ENCODE measurements around the gene DDX47.
"Not testable (repeated sequence)": the region's sequence is repeated elsewhere in the genome, so short reads cannot be mapped to it uniquely, and the experiment has no call there.

DNA sequence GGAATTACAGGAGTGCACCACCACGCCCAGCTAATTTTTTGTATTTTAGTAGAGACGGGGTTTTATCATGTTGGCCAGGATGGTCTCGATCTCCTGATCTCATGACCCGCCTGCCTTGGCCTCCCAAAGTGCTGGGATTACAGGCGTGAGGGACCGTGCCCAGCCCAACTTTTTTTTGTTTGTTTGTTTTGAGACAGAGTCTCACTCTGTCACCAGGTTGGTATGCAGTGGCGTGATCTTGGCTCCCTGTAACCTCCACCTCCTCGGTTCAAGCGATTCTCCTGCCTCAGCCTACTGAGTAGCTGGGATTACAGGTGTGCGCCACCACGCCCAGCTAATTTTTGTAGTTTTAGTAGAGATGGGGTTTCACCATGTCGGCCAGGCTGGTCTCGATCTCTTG lies 28.3 kb downstream of the DDX47 start:
- TF ChIP-seq, protein P1, sequence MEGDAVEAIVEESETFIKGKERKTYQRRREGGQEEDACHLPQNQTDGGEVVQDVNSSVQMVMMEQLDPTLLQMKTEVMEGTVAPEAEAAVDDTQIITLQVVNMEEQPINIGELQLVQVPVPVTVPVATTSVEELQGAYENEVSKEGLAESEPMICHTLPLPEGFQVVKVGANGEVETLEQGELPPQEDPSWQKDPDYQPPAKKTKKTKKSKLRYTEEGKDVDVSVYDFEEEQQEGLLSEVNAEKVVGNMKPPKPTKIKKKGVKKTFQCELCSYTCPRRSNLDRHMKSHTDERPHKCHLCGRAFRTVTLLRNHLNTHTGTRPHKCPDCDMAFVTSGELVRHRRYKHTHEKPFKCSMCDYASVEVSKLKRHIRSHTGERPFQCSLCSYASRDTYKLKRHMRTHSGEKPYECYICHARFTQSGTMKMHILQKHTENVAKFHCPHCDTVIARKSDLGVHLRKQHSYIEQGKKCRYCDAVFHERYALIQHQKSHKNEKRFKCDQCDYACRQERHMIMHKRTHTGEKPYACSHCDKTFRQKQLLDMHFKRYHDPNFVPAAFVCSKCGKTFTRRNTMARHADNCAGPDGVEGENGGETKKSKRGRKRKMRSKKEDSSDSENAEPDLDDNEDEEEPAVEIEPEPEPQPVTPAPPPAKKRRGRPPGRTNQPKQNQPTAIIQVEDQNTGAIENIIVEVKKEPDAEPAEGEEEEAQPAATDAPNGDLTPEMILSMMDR (IDR thresholded peaks at IDR 0.05; ENCODE audit: low read depth, low read length, missing input control), result not testable (repeated sequence)
- TF ChIP-seq, protein P2, sequence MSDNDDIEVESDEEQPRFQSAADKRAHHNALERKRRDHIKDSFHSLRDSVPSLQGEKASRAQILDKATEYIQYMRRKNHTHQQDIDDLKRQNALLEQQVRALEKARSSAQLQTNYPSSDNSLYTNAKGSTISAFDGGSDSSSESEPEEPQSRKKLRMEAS (IDR thresholded peaks at IDR 0.05), result not testable (repeated sequence)
- TF ChIP-seq JUND (IDR thresholded peaks at IDR 0.05); TAF1 (conservative IDR thresholded peaks at IDR 0.05); YY1 (IDR thresholded peaks at IDR 0.05); EGR1 (IDR thresholded peaks at IDR 0.05; ENCODE audit: low read depth in 2 of 2): not testable (repeated sequence)
- TF ChIP-seq, protein P3, sequence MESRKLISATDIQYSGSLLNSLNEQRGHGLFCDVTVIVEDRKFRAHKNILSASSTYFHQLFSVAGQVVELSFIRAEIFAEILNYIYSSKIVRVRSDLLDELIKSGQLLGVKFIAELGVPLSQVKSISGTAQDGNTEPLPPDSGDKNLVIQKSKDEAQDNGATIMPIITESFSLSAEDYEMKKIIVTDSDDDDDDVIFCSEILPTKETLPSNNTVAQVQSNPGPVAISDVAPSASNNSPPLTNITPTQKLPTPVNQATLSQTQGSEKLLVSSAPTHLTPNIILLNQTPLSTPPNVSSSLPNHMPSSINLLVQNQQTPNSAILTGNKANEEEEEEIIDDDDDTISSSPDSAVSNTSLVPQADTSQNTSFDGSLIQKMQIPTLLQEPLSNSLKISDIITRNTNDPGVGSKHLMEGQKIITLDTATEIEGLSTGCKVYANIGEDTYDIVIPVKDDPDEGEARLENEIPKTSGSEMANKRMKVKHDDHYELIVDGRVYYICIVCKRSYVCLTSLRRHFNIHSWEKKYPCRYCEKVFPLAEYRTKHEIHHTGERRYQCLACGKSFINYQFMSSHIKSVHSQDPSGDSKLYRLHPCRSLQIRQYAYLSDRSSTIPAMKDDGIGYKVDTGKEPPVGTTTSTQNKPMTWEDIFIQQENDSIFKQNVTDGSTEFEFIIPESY (IDR thresholded peaks at IDR 0.05), result not testable (repeated sequence)
- TF ChIP-seq, protein P4, sequence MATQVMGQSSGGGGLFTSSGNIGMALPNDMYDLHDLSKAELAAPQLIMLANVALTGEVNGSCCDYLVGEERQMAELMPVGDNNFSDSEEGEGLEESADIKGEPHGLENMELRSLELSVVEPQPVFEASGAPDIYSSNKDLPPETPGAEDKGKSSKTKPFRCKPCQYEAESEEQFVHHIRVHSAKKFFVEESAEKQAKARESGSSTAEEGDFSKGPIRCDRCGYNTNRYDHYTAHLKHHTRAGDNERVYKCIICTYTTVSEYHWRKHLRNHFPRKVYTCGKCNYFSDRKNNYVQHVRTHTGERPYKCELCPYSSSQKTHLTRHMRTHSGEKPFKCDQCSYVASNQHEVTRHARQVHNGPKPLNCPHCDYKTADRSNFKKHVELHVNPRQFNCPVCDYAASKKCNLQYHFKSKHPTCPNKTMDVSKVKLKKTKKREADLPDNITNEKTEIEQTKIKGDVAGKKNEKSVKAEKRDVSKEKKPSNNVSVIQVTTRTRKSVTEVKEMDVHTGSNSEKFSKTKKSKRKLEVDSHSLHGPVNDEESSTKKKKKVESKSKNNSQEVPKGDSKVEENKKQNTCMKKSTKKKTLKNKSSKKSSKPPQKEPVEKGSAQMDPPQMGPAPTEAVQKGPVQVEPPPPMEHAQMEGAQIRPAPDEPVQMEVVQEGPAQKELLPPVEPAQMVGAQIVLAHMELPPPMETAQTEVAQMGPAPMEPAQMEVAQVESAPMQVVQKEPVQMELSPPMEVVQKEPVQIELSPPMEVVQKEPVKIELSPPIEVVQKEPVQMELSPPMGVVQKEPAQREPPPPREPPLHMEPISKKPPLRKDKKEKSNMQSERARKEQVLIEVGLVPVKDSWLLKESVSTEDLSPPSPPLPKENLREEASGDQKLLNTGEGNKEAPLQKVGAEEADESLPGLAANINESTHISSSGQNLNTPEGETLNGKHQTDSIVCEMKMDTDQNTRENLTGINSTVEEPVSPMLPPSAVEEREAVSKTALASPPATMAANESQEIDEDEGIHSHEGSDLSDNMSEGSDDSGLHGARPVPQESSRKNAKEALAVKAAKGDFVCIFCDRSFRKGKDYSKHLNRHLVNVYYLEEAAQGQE (IDR thresholded peaks at IDR 0.05), result not testable (repeated sequence)
